HEK293 (cell line): ENCODE measurements around the gene CMIP.

Experiments used
- CTCF ChIA-PET: fragments of 350-600 bp; formaldehyde crosslinking; extraction: SDS; loops from one replicate; lab custom pipeline; 2021; ENCODE audit warnings: antibody characterized with exemption; lab: Yijun Ruan, JAX
- POLR2A ChIA-PET: fragments of 300-600 bp; formaldehyde crosslinking; extraction: SDS; loops from one replicate; lab custom pipeline; 2020; ENCODE audit warnings: antibody characterized with exemption, inconsistent platforms; lab: Yijun Ruan, JAX
- H3K27ac ChIP-seq: fragments of 200-500 bp; sonication (Bioruptor generic); 2 replicates; pipeline ENCODE4 v1.5.1; 2014; ENCODE audit warnings: low read depth, low read length, control low read depth, inconsistent platforms; ENCODE audit errors: extremely low read depth
- H3K36me3 ChIP-seq, 2 experiments: fragments of 200-500 bp in 1 of 2; sonication (Bioruptor generic) in 1 of 2; 1 replicate in 1 of 2; 2 replicates in 1 of 2; pipeline ENCODE4 v1.5.1; 2014 to 2017; ENCODE audit warnings: inconsistent platforms in 2 of 2, low read length in 2 of 2; ENCODE audit not compliant: control insufficient read depth in 2 of 2, insufficient read depth in 1 of 2
- H3K4me1 ChIP-seq: fragments of 200-500 bp; sonication (Bioruptor generic); 2 replicates; pipeline ENCODE4 v1.5.1; 2014; ENCODE audit warnings: mild to moderate bottlenecking, low read length, inconsistent platforms; ENCODE audit not compliant: control insufficient read depth, insufficient read depth
- H3K4me3 ChIP-seq: 2 replicates; pipeline ENCODE4 v1.5.1; 2011; ENCODE audit warnings: low read depth, mild to moderate bottlenecking, control low read depth, low read length, moderate library complexity
- H3K9me3 ChIP-seq: fragments of 200-500 bp; sonication (Bioruptor generic); 2 replicates; pipeline ENCODE4 v1.5.1; 2014; ENCODE audit warnings: low read depth, low read length, inconsistent platforms; ENCODE audit not compliant: control insufficient read depth, insufficient read depth
- ATF2 ChIP-seq: fragments of 450-650 bp; formaldehyde crosslinking; IDR thresholded peaks from 2 replicates; pipeline ENCODE4 v1.5.1; 2016; ENCODE audit warnings: missing biosample characterization, missing genetic modification characterization, low read depth
- MEIS1 ChIP-seq: sonication (generic); formaldehyde crosslinking; IDR thresholded peaks from 2 replicates; pipeline ENCODE4 v1.8.1; 2022; ENCODE audit warnings: missing genetic modification reagents, mild to moderate bottlenecking, borderline replicate concordance
- REPIN1 ChIP-seq: fragments of 450-650 bp; formaldehyde crosslinking; IDR thresholded peaks from 2 replicates; pipeline ENCODE4 v1.5.1; 2017; ENCODE audit warnings: missing biosample characterization, missing genetic modification characterization, low read depth
- SETDB1 ChIP-seq: IDR thresholded peaks from one replicate; pipeline ENCODE4 v1.6.1; 2017; ENCODE audit warnings: mild to moderate bottlenecking, low read length, moderate library complexity, mixed read lengths; ENCODE audit not compliant: insufficient read length
- ZBTB49 ChIP-seq: fragments of 450-650 bp; formaldehyde crosslinking; IDR thresholded peaks from 2 replicates; pipeline ENCODE4 v1.5.1; 2016; ENCODE audit warnings: missing biosample characterization, missing genetic modification characterization, low read depth
- ZFP3 ChIP-seq: fragments of 450-650 bp; formaldehyde crosslinking; IDR thresholded peaks from 2 replicates; pipeline ENCODE4 v1.5.1; 2016; ENCODE audit warnings: low read depth, missing biosample characterization, missing genetic modification characterization
- ZNF148 ChIP-seq: fragments of 450-650 bp; formaldehyde crosslinking; IDR thresholded peaks from 2 replicates; pipeline ENCODE4 v1.5.0; 2017; ENCODE audit warnings: missing biosample characterization, missing genetic modification characterization, borderline replicate concordance
- ZNF16 ChIP-seq: fragments of 450-650 bp; formaldehyde crosslinking; IDR thresholded peaks from 2 replicates; pipeline ENCODE4 v1.5.1; 2016; ENCODE audit warnings: low read depth, missing biosample characterization, missing genetic modification characterization
- ZNF174 ChIP-seq: fragments of 450-650 bp; formaldehyde crosslinking; IDR thresholded peaks from 2 replicates; pipeline ENCODE4 v1.5.0; 2017; ENCODE audit warnings: missing biosample characterization, mild to moderate bottlenecking, missing genetic modification characterization
- ZNF2 ChIP-seq: fragments of 450-650 bp; formaldehyde crosslinking; IDR thresholded peaks from 2 replicates; pipeline ENCODE4 v1.5.1; 2016; ENCODE audit warnings: missing biosample characterization, missing genetic modification characterization
- ZNF202 ChIP-seq: fragments of 450-650 bp; formaldehyde crosslinking; IDR thresholded peaks from 2 replicates; pipeline ENCODE4 v1.5.1; 2016; ENCODE audit warnings: missing biosample characterization, missing genetic modification characterization, borderline replicate concordance
- ZNF223 ChIP-seq: fragments of 450-650 bp; formaldehyde crosslinking; IDR thresholded peaks from 2 replicates; pipeline ENCODE4 v1.5.1; 2016; ENCODE audit warnings: missing biosample characterization, missing genetic modification characterization
- ZNF26 ChIP-seq: fragments of 450-650 bp; formaldehyde crosslinking; IDR thresholded peaks from 2 replicates; pipeline ENCODE4 v1.5.1; 2016; ENCODE audit warnings: missing biosample characterization, missing genetic modification characterization
- ZNF266 ChIP-seq: fragments of 450-650 bp; formaldehyde crosslinking; IDR thresholded peaks from 2 replicates; pipeline ENCODE4 v1.5.1; 2016; ENCODE audit warnings: missing biosample characterization, missing genetic modification characterization, low read depth
- ZNF341 ChIP-seq: fragments of 450-650 bp; formaldehyde crosslinking; IDR thresholded peaks from 2 replicates; pipeline ENCODE4; 2016; ENCODE audit warnings: low read depth, missing biosample characterization, missing genetic modification characterization
- ZNF354C ChIP-seq: fragments of 450-650 bp; formaldehyde crosslinking; IDR thresholded peaks from 2 replicates; pipeline ENCODE4 v1.5.1; 2016; ENCODE audit warnings: missing biosample characterization, missing genetic modification characterization, low read depth, borderline replicate concordance
- ZNF394 ChIP-seq: fragments of 450-650 bp; formaldehyde crosslinking; IDR thresholded peaks from 2 replicates; pipeline ENCODE4 v1.5.1; 2016; ENCODE audit warnings: missing biosample characterization, missing genetic modification characterization, mild to moderate bottlenecking, moderate library complexity, borderline replicate concordance
- ZNF473 ChIP-seq: fragments of 450-650 bp; formaldehyde crosslinking; IDR thresholded peaks from 2 replicates; pipeline ENCODE4 v1.5.1; 2017; ENCODE audit warnings: missing biosample characterization, missing genetic modification characterization
- ZNF48 ChIP-seq: fragments of 450-650 bp; formaldehyde crosslinking; IDR thresholded peaks from 2 replicates; pipeline ENCODE4 v1.5.1; 2016; ENCODE audit warnings: missing biosample characterization, missing genetic modification characterization
- ZNF513 ChIP-seq: fragments of 450-650 bp; IDR thresholded peaks from 2 replicates; pipeline ENCODE4 v1.5.1; 2018; ENCODE audit warnings: missing biosample characterization, missing genetic modification characterization
- ZNF548 ChIP-seq: fragments of 450-650 bp; formaldehyde crosslinking; IDR thresholded peaks from 2 replicates; pipeline ENCODE4 v1.5.1; 2016; ENCODE audit warnings: missing biosample characterization, missing genetic modification characterization
- ZNF549 ChIP-seq: fragments of 450-650 bp; IDR thresholded peaks from 2 replicates; pipeline ENCODE4 v1.5.1; 2018; ENCODE audit warnings: missing biosample characterization, missing genetic modification characterization, mild to moderate bottlenecking, inconsistent platforms, moderate library complexity
- ZNF692 ChIP-seq: fragments of 450-650 bp; formaldehyde crosslinking; IDR thresholded peaks from 2 replicates; pipeline ENCODE4 v1.5.1; 2016; ENCODE audit warnings: missing biosample characterization, missing genetic modification characterization
- ZNF785 ChIP-seq: fragments of 450-650 bp; formaldehyde crosslinking; IDR thresholded peaks from 2 replicates; pipeline ENCODE4 v1.5.1; 2016; ENCODE audit warnings: missing biosample characterization, missing genetic modification characterization

The CMIP gene

GRCh38 chr16:81417210-81417609 lies 27.4 kb upstream of the CMIP start (continued):
- TF ChIP-seq ZNF513, result no peak

GRCh38 chr16:81419806-81420205 lies 24.8 kb upstream of the CMIP start:
- no peak overlapping the region for H3K4me3 ChIP-seq
- no peaks in the 10 kb centered on the region for H3K4me1 ChIP-seq
- ChIA-PET POLR2A (no interaction called here), CTCF (no interaction called here)
- no peak for TF ChIP-seq ATF2 (tag by site-specific recombination)
- TF ChIP-seq SETDB1, result no peak
- TF ChIP-seq ZNF354C (tag by site-specific recombination), result no peak
- TF ChIP-seq ZNF174, result no peak
- no peak for TF ChIP-seq ZNF341 (tag by site-specific recombination)
- TF ChIP-seq ZFP3, result no peak
- no peak for TF ChIP-seq ZNF394
- TF ChIP-seq ZBTB49 (tag by site-specific recombination), result no peak
- no peak for TF ChIP-seq ZNF473
- TF ChIP-seq ZNF2 (tag by site-specific recombination), result no peak
- no peak for TF ChIP-seq ZNF48 (tag by site-specific recombination)
- no peak for TF ChIP-seq ZNF202
- TF ChIP-seq MEIS1 (CRISPR knock-in tag), result no peak
- no peak for TF ChIP-seq ZNF548 (tag by site-specific recombination)
- TF ChIP-seq ZNF785 (tag by site-specific recombination), result no peak
- no peak for TF ChIP-seq REPIN1 (tag by site-specific recombination)
- TF ChIP-seq, all 188 proteins: peak for 0
- no peak overlapping the region for H3K27ac ChIP-seq
- no peaks in the 10 kb centered on the region for H3K36me3 ChIP-seq
- no peaks in the 10 kb centered on the region for H3K9me3 ChIP-seq

GRCh38 chr16:81421126-81421525 lies 23.5 kb upstream of the CMIP start:
- H3K4me3 ChIP-seq, result no peak overlapping the region
- no peaks in the 10 kb centered on the region for H3K9me3 ChIP-seq
- H3K36me3 ChIP-seq, result no peaks in the 10 kb centered on the region
- CTCF ChIA-PET, result no interaction called here
- H3K27ac ChIP-seq, result no peak overlapping the region
- POLR2A ChIA-PET, result no interaction called here
- H3K4me1 ChIP-seq, result no peaks in the 10 kb centered on the region
- TF ChIP-seq MEIS1 (CRISPR knock-in tag) (no peak), ZNF16 (tag by site-specific recombination) (no peak), ZNF266 (no peak), ZNF148 (tag by site-specific recombination) (no peak), ZNF223 (tag by site-specific recombination) (no peak), ZNF26 (no peak), ZNF692 (tag by site-specific recombination) (no peak), ZNF549 (tag by site-specific recombination) (no peak), ZNF354C (tag by site-specific recombination) (no peak)
